HG02610 (cell line): ENCODE data around the gene TCIRG1.
"Not testable (repeated sequence)": the region's sequence is repeated elsewhere in the genome, so short reads cannot be mapped to it uniquely, and the experiment has no call there.

Experiments used
- ATAC-seq: cut with Tn5 transposase; IDR thresholded peaks from one replicate; pipeline ENCODE4 v1.9.1; 2021; ENCODE audit warnings: mild to moderate bottlenecking, moderate library complexity; ENCODE audit not compliant: unreplicated experiment

Gene TCIRG1

GRCh38 chr11:68038718-68039525, at the start of gene TCIRG1:
TSS of gene TCIRG1 (plus strand) at chr11:68039025. CDS start at chr11:68041272, 2,247 bp downstream.
- ATAC-seq = peak; percentile 45

DNA sequence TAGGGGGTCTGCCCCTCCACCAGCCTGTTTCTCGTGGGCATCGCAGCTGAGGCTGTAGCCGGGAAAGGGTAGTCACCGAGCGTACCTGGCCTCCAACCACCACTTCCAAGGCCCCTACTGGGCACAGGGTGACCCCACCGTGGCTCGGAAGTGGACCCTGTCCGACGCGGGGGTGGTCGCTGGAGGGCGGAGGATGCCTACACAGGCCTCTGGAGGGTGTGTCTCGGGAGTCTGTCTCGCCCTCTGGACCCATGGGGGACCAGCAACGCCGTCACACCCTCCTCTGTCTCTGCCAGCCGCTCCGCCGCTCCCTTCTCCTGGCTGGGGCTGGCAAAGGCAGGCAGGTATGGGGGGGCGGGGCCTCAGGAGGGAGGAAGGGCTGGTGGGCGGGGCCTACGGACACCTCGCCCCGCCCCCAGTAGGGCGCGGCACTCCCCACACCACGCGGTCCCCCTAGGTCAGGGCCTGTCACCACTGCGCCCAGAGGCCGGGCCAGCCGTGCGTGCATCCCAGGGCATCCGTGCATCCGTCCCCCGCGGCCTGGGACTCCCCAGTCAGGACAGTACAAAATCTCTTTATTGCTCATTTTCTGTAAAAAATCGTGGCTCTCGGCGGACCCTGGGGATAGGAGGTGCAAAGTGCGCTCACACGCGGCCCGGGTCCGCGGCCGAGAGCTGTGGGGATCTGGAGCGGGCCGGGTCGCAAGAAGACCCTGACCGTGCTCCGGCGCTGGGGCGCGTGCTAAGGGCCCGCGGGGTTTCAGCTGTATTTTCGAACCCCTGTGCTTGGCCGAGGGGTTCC, 48.1 kb upstream of the TCIRG1 start:
- not testable (repeated sequence) for ATAC-seq

DNA sequence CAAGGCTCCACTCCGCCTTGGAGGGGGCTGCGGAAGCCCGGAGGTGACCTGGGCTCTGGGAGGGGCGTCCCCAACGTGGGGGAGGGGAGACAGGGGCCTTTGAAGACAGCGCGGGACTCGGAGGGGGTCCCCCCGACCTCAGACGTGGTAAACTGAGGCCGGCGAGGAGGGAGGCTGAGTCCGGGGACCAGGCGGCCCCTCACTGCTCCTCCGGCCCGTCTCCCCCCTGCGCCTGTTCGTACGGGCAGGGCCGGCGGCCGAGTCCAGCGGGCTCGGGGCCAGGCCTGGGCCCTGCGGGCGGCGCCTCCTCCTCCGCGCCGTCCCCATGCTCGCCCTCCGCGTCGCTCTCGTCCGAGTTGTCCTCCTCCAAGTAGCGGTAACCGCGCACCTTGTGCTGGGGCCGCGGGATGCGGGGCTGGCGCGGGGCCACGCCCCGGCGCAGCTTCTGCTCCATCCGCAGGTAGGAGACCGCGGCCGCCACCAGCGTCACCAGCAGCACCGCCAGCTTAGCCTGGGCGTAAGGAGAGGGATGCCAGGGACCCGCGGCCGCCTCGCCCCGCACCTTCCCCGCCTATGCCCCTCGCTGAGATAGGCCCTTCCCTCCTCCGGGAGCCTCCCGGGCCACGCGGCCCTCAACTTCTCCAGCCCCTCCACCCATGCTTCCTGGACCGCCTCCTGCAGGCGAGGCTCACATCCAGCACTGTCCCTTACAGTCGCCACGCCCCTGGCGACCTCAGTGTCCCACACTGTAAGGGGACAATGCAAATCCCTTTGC, 47.3 kb upstream of the TCIRG1 start:
- ATAC-seq = not testable (repeated sequence)

- not testable (repeated sequence) for ATAC-seq
These were observed 45.0 kb upstream of the TCIRG1 start for GRCh38 chr11:67993821-67994220.

- ATAC-seq = not testable (repeated sequence)
These were observed 44.4 kb upstream of the TCIRG1 start for GRCh38 chr11:67994387-67994786.

GRCh38 chr11:67995129-67995528, 43.7 kb upstream of the TCIRG1 start:
- ATAC-seq = not testable (repeated sequence)

GRCh38 chr11:67995579-67995978, 43.2 kb upstream of the TCIRG1 start:
- ATAC-seq = not testable (repeated sequence)

- ATAC-seq = no peak
These were observed 42.8 kb upstream of the TCIRG1 start for GRCh38 chr11:67996051-67996450.

DNA sequence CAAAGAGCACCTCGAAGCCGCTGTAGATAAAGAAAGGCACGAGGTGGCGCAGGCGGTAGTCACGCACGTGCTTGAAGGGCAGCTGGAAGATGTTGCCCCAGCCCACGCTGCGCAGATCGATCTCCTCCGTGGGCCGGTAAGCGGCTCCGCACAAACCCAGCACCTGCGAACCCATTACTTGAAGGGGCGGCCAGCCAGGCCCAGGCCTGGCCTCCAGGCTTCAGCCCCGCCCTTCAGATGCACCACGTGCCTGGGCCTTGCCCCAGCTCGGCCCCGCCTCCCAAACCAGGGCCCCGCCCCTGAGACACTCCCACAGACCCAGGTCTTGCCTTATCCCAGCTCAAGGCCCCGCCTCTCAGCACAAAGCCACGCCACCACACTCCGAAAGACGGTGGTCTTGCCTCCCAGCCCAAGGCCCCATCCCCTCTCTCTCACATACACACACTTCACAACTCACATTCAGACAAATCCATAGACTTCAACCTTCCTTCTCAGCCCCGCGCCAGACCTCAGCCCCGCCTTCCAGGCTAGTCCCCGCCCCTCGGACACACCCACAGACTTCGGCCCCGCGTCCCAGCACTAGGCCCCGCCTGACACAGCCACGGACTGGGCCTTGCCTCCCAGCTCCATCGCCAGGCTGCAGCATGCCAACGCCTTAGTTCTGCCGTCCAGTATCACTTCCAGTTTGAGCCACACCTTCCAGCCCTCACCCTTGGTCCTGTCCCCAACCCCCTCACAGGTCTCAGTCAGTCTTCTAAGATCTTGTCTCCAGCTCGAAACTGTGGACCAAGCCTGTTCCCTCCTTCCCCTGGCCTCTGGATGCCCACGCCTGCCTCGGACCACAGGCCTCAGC, 42.0 kb upstream of the TCIRG1 start:
- ATAC-seq = no peak

DNA sequence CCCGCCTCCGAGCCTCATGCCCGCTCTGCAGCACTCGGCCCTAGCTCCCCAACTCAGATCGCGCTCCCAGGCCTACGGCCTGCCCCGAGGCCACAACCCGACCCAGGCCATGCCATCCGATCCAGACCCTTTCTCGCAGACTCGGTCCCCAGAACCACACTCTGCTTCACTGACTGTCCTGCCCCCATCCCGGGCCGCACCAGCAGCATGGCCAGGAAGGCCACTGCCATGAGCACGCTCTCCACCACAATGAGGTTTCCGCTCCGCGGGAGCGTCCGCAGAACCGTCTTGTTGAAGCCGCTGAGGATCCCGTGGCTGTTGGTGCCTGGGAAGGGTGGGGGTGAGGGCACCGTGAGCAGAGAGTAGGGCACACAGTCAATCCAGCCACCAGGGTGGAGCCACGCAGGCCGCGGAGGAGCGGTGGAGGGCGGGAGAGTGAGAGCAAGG, 41.3 kb upstream of the TCIRG1 start:
- no peak for ATAC-seq

- no peak for ATAC-seq
These were observed 40.4 kb upstream of the TCIRG1 start for GRCh38 chr11:67998150-67999045.

DNA sequence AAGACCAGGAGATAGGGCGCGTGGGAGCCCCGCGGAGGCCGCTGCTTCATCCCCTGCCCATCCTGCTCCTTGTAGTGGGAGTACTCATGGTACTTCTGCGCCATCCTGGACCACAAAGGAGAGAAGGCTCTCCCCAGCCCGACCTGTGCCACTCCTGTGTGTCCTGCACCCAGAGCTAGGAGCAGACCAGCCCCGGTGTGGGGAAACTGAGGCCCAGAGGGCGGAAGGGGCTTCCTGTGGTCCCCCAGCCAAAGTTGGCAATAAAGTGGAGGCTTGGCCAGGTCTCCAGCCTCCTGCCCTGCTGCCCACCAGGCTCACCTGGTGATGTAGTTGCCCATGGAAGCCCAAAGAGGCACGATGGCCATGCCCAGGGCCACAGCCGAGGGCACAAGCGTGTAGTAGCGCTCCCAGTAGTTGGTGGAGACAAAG, 39.6 kb upstream of the TCIRG1 start:
- ATAC-seq = no peak

GRCh38 chr11:67999704-68000103, 39.1 kb upstream of the TCIRG1 start:
- no peak for ATAC-seq

DNA sequence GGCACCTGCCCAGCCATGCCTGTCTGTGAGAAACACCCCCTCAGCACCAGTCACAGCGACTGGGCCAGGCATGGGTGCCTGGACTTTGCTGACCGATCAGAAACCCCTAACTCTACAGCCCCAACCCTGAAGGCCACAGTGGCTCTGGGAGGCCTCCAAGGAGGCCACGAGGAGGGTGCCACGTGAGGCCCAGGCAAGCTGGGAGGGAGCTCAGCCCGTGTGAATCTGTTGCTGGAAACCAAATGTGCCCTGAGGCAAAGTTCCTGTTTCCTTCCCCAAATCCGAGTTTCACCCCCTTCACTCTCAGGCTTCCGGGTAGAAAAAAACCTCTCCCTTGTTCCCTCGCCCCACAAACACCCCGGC, 36.3 kb upstream of the TCIRG1 start:
- ATAC-seq = peak; percentile 23

DNA sequence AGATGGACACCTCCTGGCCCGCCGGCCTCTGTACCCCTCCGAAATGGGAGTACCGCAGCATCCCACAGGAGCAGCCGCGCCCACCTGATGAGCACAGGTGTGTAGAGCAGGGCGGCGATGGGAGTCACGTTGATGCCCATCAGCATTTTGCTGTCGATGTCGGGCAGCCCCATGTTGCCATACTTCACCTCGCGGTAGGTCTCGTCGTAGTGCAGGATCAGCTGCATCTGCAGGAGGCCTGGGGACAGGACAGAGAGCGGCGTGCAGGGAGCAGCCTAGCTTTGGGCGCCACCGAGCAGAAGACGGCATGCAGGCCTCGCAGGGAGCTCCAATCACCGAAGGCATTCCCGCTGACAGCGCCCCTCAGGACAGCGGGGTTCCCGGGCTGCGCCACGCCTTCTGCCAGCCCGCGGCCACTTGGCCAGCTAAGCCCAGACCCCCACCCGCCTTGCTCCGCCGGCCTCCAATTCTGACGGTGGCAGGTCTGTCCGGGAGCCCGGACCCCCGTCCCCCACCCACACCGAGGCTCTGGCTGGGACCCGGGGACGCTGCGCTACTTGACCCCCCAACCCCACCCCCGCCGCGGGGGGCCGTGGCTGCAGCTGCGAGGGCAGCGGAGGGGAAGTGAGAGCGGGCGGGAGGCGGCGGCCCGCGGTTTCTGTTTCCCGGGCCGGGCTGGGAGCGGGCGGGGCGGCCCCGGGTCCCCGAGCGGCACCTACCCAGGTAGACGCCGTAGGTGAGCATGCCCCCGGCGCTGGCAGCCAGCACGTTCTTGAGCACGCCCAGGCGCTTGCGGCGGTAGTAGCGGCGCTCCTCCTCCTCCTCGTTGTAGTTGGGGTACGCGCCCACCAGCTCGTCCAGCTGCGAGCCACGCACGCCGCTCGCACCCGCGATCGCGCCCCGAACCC, 35.6 kb upstream of the TCIRG1 start:
- peak; percentile 27 for ATAC-seq

DNA sequence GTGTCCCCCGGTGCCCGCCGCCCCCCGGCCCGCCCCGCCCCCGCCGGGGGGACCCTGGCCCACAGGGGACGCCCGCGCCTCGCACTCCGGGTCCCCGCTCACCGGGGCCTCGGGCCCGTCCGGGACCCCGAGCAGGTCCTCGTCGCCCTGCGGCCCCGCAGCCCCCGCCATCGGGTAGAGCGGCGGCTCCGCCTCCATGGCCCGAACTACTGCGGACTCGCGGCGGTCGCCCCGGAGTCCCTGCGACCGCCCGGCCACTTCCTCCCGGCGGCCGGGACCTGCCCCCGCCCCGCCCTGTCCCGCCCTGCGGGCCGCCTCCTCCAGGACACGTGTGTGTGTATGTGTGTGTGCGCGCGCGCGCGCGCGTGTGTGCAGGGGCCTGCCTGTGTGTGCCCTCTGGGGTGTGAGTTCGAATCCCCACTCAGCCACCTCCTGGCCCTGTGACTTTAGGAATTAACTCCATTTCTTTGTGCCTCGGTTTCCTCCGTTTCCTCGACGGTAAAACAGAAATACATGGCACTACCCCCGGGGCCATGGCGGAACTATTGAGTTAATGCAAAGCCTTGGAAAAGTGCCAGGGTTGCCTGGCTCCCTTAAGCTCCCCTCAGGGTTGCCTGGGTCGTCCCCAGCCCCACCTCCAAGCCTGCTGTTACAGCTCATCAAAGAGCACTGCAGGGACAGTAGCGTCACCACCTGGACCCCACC, 34.8 kb upstream of the TCIRG1 start, which contains the start of gene UNC93B1:
Gene UNC93B1 (minus strand): TSS at position 252 of the 705 bp plus-strand sequence. CDS start 54 bp downstream, at position 198.
- ATAC-seq = peak; percentile 51

DNA sequence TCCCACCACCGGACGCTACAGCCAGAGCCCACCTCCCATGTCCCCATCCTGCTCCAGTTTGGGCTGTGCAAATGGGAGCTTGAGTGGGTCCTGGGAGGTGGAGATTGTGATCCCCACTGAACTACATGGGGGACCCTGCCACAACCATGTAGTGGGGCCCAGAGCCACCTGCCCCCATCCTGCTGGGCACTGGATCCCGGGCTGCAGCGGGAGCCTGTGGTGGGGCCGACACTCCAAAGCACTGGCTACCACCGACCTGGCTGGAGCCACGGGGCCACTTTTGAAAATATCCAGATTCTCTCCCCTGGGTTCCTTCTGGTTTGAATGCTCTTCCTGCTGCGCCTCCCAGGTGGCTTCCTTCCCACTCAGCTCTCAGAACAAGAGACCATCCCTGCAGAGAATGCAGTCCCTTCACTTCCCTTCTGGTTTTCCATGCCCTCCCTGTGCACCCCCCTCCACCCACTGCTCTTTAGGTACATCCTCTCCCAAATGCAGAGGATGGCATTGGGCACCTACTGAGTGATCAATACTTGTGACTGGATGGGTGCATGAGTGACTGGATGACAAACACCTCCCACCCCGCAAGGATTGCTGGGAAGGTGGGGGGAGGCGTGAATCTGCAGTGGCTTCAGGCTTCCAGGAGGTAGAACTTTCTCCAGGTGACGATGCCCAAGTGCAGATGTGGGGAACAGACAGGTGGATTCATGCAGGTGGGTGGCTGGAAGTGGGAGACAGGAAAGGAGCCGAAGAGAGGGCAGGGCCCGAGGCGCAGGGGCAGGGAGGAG, 34.1 kb upstream of the TCIRG1 start:
- ATAC-seq = no peak
